GM18508 (cell line): ENCODE results near the gene PATZ1.

ENCODE experiments used
- ATAC-seq: cut with Tn5 transposase; IDR thresholded peaks from one replicate; pipeline ENCODE4 v1.9.1; 2021; ENCODE audit warnings: moderate number of reproducible peaks; ENCODE audit not compliant: insufficient read depth, unreplicated experiment

The PATZ1 gene

GRCh38 chr22:31284281-31285155 lies 61.6 kb downstream of the PATZ1 start:
- ATAC-seq: no peak

DNA sequence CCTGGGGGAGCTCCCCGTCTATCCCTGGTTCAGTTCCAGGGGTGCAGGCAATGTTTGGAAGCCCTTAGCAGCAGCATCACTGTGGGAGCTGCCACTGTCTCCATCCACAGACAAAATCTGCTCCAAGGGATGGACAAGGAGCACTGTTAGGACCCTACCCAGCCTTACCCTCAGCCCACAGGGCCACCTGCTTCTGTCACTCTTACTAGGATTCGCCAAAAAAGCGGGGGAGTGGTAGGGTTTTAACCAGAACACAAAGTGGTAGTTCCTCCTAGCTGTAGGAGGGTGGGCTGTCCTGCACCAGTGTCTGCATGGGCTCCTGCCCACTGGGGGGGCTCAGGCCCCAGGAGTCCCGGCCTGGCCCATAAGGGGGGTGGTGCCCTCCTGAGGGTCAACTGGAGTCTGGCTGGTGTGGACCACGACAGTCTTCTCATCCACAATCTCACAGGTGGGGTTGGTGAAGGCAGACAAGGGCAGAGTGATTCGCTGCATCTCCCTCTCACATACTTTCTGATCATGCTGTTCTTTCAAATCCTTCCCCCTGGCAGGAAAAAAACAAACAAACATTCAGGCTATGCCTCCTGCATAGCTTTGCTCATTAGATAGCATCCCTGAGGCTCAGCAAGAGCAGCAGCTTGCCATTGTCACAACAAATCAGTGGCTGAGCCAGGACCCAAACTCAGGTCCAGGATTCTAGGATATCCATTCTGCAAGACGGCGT lies 63.2 kb downstream of the PATZ1 start:
- ATAC-seq: no peak

DNA sequence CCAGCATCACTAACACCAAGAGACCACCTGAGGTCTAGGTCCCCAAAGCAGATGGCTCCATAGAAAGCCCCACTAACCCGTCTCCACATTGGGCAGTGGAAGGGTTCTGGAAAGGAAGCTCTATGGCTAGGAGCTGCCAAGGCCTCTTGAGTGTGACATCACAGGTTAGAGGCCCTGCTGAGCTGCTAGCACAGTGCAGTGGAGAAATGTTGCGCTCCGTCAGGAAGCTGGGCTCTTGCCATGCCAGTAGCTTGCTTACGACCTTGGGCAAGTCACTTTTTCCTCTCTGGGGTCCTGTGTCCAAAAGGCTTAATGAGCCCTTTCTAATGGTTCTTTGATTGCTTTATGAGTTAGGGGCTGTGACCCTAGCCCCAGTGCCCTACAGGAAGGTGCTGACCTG lies 64.4 kb downstream of the PATZ1 start:
- ATAC-seq: no peak

DNA sequence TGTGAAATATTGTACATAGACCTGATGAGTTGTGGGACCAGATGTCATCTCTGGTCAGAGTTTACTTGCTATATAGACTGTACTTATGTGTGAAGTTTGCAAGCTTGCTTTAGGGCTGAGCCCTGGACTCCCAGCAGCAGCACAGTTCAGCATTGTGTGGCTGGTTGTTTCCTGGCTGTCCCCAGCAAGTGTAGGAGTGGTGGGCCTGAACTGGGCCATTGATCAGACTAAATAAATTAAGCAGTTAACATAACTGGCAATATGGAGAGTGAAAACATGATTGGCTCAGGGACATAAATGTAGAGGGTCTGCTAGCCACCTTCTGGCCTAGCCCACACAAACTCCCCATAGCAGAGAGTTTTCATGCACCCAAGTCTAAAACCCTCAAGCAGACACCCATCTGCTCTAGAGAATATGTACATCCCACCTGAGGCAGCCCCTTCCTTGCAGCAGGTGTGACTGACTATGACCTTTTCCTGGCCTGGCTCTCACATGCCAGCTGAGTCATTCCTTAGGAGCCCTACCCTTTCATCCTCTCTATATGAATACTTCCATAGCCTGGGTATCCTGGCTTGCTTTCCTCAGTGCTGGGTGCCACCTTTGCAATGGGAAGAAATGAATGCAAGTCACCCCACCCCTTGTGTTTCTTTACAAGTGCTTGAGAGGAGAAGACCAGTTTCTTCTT lies 66.2 kb downstream of the PATZ1 start:
- no peak for ATAC-seq

DNA sequence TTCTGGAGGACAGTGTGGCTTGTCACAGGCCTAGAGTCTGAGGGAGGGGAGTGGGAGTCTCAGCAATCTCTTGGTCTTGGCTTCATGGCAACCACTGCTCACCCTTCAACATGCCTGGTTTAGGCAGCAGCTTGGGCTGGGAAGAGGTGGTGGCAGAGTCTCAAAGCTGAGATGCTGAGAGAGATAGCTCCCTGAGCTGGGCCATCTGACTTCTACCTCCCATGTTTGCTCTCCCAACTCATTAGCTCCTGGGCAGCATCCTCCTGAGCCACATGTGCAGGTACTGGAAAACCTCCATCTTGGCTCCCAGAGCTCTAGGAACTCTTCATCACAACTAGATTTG lies 66.8 kb downstream of the PATZ1 start:
- ATAC-seq: no peak

DNA sequence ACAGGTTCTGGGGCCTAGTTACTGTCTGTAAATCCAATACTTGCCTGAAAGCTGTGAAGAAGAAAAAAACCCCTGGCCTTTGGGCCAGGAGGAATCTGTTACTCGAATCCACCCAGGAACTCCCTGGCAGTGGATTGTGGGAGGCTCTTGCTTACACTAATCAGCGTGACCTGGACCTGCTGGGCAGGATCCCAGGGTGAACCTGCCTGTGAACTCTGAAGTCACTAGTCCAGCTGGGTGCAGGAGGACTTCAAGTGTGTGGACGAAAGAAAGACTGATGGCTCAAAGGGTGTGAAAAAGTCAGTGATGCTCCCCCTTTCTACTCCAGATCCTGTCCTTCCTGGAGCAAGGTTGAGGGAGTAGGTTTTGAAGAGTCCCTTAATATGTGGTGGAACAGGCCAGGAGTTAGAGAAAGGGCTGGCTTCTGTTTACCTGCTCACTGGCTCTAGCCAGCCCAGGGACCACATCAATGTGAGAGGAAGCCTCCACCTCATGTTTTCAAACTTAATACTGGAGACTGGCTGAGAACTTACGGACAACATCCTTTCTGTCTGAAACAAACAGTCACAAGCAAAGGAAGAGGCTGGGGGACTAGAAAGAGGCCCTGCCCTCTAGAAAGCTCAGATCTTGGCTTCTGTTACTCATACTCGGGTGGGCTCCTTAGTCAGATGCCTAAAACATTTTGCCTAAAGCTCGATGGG lies 67.4 kb downstream of the PATZ1 start:
- ATAC-seq: no peak

DNA sequence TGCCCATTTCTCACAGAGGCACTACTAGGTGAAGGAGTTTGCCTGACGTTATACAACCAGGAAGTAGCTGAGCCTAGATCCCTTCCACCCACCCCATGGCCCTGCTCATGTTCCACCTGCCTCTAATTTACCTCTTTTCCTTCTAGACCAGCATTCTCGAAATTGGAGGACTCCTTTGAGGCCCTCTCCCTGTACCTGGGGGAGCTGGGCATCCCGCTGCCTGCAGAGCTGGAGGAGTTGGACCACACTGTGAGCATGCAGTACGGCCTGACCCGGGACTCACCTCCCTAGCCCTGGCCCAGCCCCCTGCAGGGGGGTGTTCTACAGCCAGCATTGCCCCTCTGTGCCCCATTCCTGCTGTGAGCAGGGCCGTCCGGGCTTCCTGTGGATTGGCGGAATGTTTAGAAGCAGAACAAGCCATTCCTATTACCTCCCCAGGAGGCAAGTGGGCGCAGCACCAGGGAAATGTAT lies 68.0 kb downstream of the PATZ1 start:
- ATAC-seq: no peak

DNA sequence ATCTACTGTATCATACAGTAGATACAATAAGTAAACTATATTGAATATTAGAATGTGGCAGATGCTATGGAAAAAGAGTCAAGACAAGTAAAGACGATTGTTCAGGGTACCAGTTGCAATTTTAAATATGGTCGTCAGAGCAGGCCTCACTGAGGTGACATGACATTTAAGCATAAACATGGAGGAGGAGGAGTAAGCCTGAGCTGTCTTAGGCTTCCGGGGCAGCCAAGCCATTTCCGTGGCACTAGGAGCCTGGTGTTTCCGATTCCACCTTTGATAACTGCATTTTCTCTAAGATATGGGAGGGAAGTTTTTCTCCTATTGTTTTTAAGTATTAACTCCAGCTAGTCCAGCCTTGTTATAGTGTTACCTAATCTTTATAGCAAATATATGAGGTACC lies 68.4 kb downstream of the PATZ1 start:
- ATAC-seq: no peak

GRCh38 chr22:31276426-31277167 lies 69.5 kb downstream of the PATZ1 start:
- no peak for ATAC-seq
